Measurements from ENCODE around the gene EFCAB14.

The EFCAB14 gene

DNA sequence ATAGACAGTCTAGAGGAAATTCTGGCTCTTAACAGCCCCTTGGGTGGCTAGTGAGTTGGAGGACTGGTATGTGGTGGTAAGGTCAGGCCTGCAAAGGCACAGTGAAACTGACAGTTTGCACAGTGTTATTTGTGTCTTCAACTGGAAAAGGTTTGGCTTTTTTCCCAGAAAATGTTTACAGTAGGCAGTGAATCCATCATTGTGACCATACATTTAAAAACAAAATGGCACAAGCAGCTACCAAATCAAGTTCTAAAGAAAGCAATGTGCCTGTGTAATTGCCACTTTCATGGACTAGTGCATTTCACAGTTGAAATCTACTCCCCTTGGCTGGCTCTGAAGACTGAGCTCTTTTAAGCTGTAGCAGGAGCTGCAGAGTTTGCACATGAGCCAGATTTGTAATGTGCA, 75.5 kb downstream of the EFCAB14 start:
- no peaks in the 10 kb centered on the region for H3K9me3 ChIP-seq (ENCODE audit: control insufficient read depth, low read length)
- H3K27me3 ChIP-seq (ENCODE audit: control insufficient read depth, insufficient read depth, low read length), result no peaks in the 10 kb centered on the region
- H3K36me3 ChIP-seq (ENCODE audit: control insufficient read depth, insufficient read depth, low read length), result no peaks in the 10 kb centered on the region
- no peak overlapping the region for H3K4me3 ChIP-seq (ENCODE audit: low read length)
- no peak overlapping the region for H3K9ac ChIP-seq (ENCODE audit: low read length)
- H3K4me1 ChIP-seq (ENCODE audit: control insufficient read depth, insufficient read depth, low read length), result peaks cover 5% of the 10 kb centered on the region

GRCh38 chr1:46642115-46642680, 76.7 kb downstream of the EFCAB14 start:
- no peak overlapping the region for H3K4me3 ChIP-seq (ENCODE audit: low read length)
- peaks cover 5% of the 10 kb centered on the region for H3K4me1 ChIP-seq (ENCODE audit: control insufficient read depth, insufficient read depth, low read length)
- H3K27me3 ChIP-seq (ENCODE audit: control insufficient read depth, insufficient read depth, low read length), result no peaks in the 10 kb centered on the region
- H3K9ac ChIP-seq (ENCODE audit: low read length), result no peak overlapping the region
- H3K36me3 ChIP-seq (ENCODE audit: control insufficient read depth, insufficient read depth, low read length), result no peaks in the 10 kb centered on the region
- H3K9me3 ChIP-seq (ENCODE audit: control insufficient read depth, low read length), result no peaks in the 10 kb centered on the region

- H3K36me3 ChIP-seq (ENCODE audit: control insufficient read depth, insufficient read depth, low read length), result no peaks in the 10 kb centered on the region
- H3K9me3 ChIP-seq (ENCODE audit: control insufficient read depth, low read length), result no peaks in the 10 kb centered on the region
- H3K4me3 ChIP-seq (ENCODE audit: low read length), result no peak overlapping the region
- H3K4me1 ChIP-seq (ENCODE audit: control insufficient read depth, insufficient read depth, low read length), result peaks cover 5% of the 10 kb centered on the region
- no peak overlapping the region for H3K9ac ChIP-seq (ENCODE audit: low read length)
- no peaks in the 10 kb centered on the region for H3K27me3 ChIP-seq (ENCODE audit: control insufficient read depth, insufficient read depth, low read length)
These were observed 79.4 kb downstream of the EFCAB14 start for GRCh38 chr1:46639547-46639946.

DNA sequence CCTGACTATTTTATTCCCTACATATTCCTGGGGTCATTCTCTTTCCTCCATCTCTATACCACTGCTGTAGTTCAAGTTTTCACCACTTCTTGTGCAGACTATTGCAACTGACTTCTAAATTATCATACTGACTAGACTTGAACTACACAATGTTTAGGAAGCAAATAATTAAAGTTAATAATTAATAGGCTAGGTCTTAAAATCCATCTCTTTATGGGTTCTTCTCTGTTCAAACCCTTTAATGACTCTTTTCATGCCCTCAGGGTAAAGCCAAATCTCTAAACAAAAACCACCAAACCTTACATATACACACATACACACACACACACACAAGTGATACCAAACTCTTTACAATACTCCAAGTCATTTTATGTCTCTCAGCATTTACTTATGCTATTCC, 80.0 kb downstream of the EFCAB14 start:
- H3K36me3 ChIP-seq (ENCODE audit: control insufficient read depth, insufficient read depth, low read length), result no peaks in the 10 kb centered on the region
- H3K4me3 ChIP-seq (ENCODE audit: low read length), result no peak overlapping the region

GRCh38 chr1:46637444-46638083, 81.3 kb downstream of the EFCAB14 start:
- Histone ChIP-seq H3K4me1 (ENCODE audit: control insufficient read depth, insufficient read depth, low read length) (peaks cover 5% of the 10 kb centered on the region), H3K27me3 (ENCODE audit: control insufficient read depth, insufficient read depth, low read length) (no peaks in the 10 kb centered on the region), H3K36me3 (ENCODE audit: control insufficient read depth, insufficient read depth, low read length) (no peaks in the 10 kb centered on the region), H3K9ac (ENCODE audit: low read length) (no peak overlapping the region), H3K4me3 (ENCODE audit: low read length) (no peak overlapping the region), H3K9me3 (ENCODE audit: control insufficient read depth, low read length) (no peaks in the 10 kb centered on the region)

More for the DNA sequence above, 80.0 kb downstream of the EFCAB14 start:
- peaks cover 5% of the 10 kb centered on the region for H3K4me1 ChIP-seq (ENCODE audit: control insufficient read depth, insufficient read depth, low read length)
- no peaks in the 10 kb centered on the region for H3K27me3 ChIP-seq (ENCODE audit: control insufficient read depth, insufficient read depth, low read length)
- no peak overlapping the region for H3K9ac ChIP-seq (ENCODE audit: low read length)
- no peaks in the 10 kb centered on the region for H3K9me3 ChIP-seq (ENCODE audit: control insufficient read depth, low read length)

DNA sequence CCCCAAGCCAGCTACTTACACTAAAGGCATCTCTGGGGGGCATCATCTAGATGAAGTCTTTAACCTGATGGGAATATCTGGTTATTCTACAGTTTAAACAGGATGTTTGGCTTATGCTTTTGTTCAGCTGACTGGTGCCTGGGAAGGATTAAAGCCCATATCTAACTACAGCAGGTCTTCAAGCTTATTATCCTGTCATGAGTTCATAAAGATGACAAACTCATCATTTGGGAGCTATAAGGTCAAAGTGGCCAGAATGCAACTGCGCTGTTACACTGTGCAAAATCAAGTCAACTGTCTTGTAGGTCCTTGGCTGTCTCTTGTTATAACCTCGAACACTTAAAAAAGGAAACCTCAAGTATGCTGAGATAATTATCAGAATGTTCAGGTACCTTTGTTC, 83.7 kb downstream of the EFCAB14 start:
- Histone ChIP-seq H3K36me3 (ENCODE audit: control insufficient read depth, insufficient read depth, low read length) (peaks cover 5% of the 10 kb centered on the region), H3K9ac (ENCODE audit: low read length) (no peak overlapping the region), H3K9me3 (ENCODE audit: control insufficient read depth, low read length) (no peaks in the 10 kb centered on the region), H3K27me3 (ENCODE audit: control insufficient read depth, insufficient read depth, low read length) (no peaks in the 10 kb centered on the region), H3K4me3 (ENCODE audit: low read length) (no peak overlapping the region), H3K4me1 (ENCODE audit: control insufficient read depth, insufficient read depth, low read length) (peaks cover 5% of the 10 kb centered on the region)

- H3K4me1 ChIP-seq (ENCODE audit: control insufficient read depth, insufficient read depth, low read length), result no peaks in the 10 kb centered on the region
- peaks cover 5% of the 10 kb centered on the region for H3K36me3 ChIP-seq (ENCODE audit: control insufficient read depth, insufficient read depth, low read length)
- H3K27me3 ChIP-seq (ENCODE audit: control insufficient read depth, insufficient read depth, low read length), result no peaks in the 10 kb centered on the region
- no peak overlapping the region for H3K4me3 ChIP-seq (ENCODE audit: low read length)
- no peak overlapping the region for H3K9ac ChIP-seq (ENCODE audit: low read length)
- H3K9me3 ChIP-seq (ENCODE audit: control insufficient read depth, low read length), result no peaks in the 10 kb centered on the region
These were observed 88.2 kb downstream of the EFCAB14 start for GRCh38 chr1:46630719-46631118.

Measured in mucosa of stomach (tissue), 1 donor.